BLaER1 (cell line): ENCODE results near the gene CTXN1.
"Not testable (repeated sequence)": the region's sequence is repeated elsewhere in the genome, so short reads cannot be mapped to it uniquely, and the experiment has no call there.

Experiments
- H3K27ac ChIP-seq: shearing (Covaris generic); formaldehyde crosslinking; 2 replicates; pipeline ENCODE4 v1.8.1; 2022
- H3K27me3 ChIP-seq: shearing (Covaris generic); formaldehyde crosslinking; 2 replicates; pipeline ENCODE4 v1.8.1; 2022
- H3K36me3 ChIP-seq: shearing (Covaris generic); formaldehyde crosslinking; 2 replicates; pipeline ENCODE4 v1.8.1; 2022
- H3K4me1 ChIP-seq: shearing (Covaris generic); formaldehyde crosslinking; 2 replicates; pipeline ENCODE4 v1.8.1; 2022
- H3K4me2 ChIP-seq: shearing (Covaris generic); formaldehyde crosslinking; 2 replicates; pipeline ENCODE4 v1.8.1; 2022
- H3K4me3 ChIP-seq: shearing (Covaris generic); formaldehyde crosslinking; 2 replicates; pipeline ENCODE4 v1.8.1; 2022
- H3K9ac ChIP-seq: shearing (Covaris generic); formaldehyde crosslinking; 2 replicates; pipeline ENCODE4 v1.8.1; 2022
- H3K9me3 ChIP-seq: shearing (Covaris generic); formaldehyde crosslinking; 2 replicates; pipeline ENCODE4 v1.8.1; 2022
- H4K20me1 ChIP-seq: shearing (Covaris generic); formaldehyde crosslinking; 2 replicates; pipeline ENCODE4 v1.8.1; 2022
- Cebpa-rat ChIP-seq: shearing (Covaris generic); IDR thresholded peaks from 2 replicates; pipeline ENCODE4 v1.8.1; 2022

The CTXN1 gene

DNA sequence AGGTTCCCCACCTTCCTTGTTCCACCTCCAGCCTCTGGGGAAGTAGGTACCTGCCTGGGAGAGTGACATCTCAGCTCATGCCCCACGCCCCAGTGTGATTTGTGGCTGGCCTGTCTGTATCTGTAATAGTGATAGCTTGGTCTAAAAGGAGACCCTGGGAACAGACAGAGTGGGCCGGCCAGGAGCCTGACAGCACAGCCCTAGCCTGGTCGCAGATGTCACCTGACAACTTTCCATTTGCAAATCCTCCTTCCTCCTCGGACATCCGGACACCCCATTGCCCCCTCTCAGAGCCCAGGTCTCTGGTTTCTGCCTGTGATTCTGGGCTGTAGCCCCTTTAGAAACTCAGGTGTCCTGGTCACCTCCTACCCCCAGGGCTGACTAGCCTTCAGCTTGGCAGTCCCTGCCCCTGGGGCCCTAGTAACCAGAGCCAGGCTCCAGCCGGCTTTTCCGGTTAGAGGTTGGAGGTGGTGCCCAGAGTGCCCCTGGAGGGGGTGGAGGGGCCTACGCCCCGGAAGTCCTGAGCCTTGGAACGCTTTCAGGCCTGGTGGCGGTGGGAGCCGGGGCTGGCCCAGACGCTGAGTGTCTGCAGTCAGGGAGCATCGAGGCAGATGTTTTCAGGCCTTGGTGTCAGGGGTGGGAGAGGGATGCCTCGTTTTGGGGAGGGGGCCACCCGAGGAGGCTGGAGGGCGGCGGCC lies 31.2 kb downstream of the CTXN1 start:
- no peak for TF ChIP-seq Cebpa-rat
- no peak overlapping the region for H3K4me3 ChIP-seq

DNA sequence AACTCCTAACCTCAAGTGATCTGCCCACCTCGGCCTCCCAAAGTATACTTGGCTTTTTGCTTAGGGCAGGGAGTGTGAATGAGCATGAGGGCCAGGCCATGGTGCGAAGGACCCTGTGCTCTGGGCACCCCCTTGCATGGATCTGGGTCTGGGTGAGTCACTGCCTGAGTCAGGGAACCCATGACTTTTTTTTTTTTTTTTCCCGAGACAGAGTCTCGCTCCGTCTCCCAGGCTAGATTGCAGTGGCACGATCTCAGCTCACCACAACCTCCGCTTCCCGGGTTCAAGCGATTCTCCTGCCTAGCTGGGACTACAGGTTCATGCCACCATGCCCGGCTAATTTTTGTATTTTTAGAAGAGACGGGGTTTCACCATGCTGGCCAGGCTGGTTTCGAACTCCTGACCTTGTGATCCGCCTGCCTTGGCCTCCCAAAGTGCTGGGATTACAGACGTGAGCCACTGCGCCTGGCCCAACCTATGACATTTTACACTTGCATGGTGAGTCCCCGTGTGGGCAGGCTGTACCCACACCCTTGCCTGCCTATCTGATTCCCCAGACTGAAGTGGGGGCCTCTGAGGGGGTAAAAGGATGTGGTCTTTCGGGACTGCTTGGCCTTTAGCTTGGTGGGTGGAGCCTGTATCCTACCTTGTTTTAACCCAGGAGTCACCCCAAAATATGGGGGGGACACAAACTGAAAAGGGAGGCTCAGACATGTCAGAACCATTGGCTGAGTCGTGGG lies 32.4 kb downstream of the CTXN1 start:
- not testable (repeated sequence) for H3K9ac ChIP-seq, H3K9me3 ChIP-seq, H3K4me2 ChIP-seq, H3K27ac ChIP-seq, H3K36me3 ChIP-seq, H3K27me3 ChIP-seq, H4K20me1 ChIP-seq, H3K4me3 ChIP-seq
- H3K4me1 ChIP-seq: peaks cover 29% of the 10 kb centered on the region

More for the DNA sequence above, 31.2 kb downstream of the CTXN1 start:
- H3K36me3 ChIP-seq: no peaks in the 10 kb centered on the region
- H3K4me1 ChIP-seq: peaks cover 32% of the 10 kb centered on the region
- H3K4me2 ChIP-seq: no peak overlapping the region
- no peaks in the 10 kb centered on the region for H4K20me1 ChIP-seq
- no peak overlapping the region for H3K9ac ChIP-seq
- H3K27me3 ChIP-seq: no peaks in the 10 kb centered on the region
- H3K27ac ChIP-seq: 0 out of 2 replicates have a peak overlapping the region, but pooled peaks have one; percentile 4
- H3K9me3 ChIP-seq: no peaks in the 10 kb centered on the region

DNA sequence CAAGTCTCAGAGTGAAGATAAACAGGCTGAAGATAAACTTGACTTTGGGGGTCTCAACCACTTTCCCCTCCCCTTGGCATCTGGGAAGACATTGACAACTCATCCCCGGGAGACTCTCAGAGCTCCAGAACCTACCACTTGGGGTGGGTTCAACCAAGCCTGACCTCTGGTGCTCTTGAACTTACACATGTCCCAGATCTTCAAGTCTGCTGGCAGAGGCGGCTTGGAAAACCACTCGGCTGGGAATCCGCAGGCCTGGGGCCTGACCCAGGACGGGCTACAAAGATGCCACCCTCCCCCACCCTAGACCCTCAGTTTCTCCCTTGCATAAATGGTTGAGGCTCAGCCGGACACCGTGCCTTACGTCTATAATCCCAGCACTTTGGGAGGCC lies 37.1 kb downstream of the CTXN1 start:
- Histone ChIP-seq H3K27me3 (peaks cover 17% of the 10 kb centered on the region; the same call in 1 of the 2 replicates), H3K9ac (no peak overlapping the region), H3K4me1 (peaks cover 30% of the 10 kb centered on the region), H3K9me3 (no peaks in the 10 kb centered on the region), H3K27ac (no peak overlapping the region), H3K4me2 (no peak overlapping the region), H3K36me3 (no peaks in the 10 kb centered on the region), H3K4me3 (no peak overlapping the region), H4K20me1 (no peaks in the 10 kb centered on the region)
- no peak for TF ChIP-seq Cebpa-rat

DNA sequence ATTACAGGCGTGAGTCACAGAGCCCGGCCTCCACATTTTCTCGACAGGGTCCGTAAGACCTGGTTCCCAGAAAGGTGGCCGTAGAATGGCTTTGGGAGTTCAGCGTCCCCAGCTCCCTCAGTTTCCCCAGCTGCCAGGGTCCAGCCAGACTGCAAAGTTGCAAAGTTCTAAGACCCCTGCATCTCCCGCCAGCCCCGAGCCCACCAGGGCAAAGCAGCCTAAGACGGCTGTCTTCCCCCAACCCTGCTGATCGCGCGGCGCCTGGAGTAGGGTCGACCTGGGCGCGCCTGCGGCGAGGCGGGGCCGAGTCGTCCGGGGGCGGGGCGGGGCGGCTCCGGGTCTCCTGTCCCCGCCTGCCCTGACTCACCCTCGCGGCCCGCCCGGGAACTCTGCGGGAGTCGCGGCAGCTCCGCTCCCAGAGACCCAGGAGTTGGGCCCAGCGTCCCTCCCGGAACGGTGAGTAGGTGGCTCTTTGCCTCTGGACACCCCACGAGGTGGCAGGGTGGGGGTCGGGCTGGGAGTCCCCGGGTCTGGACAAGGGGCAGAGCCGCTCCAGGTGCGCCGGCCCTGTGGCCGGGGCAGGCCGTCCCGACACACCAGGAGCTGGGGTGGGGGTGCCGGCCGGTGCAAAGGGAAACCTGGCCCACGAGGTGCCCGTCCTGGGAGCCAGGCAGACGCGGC lies 37.6 kb downstream of the CTXN1 start, which contains the start of gene LRRC8E:
LRRC8E (plus strand) TSS at position 366 of the 681 bp plus-strand sequence. CDS start 7,094 bp downstream, outside the sequence.
- Histone ChIP-seq H3K9ac (no peak within 1 kb of the TSS), H3K4me2 (no peak within 1 kb of the TSS), H3K9me3 (no peaks in the 10 kb centered on the region), H3K27ac (no peak within 1 kb of the TSS), H3K27me3 (peaks cover 17% of the 10 kb centered on the region; the same call in 1 of the 2 replicates), H3K4me1 (peaks cover 35% of the 10 kb centered on the region), H3K4me3 (no peak within 1 kb of the TSS), H3K36me3 (no peaks in the 10 kb centered on the region), H4K20me1 (no peaks in the 10 kb centered on the region)
- TF ChIP-seq Cebpa-rat: no peak

DNA sequence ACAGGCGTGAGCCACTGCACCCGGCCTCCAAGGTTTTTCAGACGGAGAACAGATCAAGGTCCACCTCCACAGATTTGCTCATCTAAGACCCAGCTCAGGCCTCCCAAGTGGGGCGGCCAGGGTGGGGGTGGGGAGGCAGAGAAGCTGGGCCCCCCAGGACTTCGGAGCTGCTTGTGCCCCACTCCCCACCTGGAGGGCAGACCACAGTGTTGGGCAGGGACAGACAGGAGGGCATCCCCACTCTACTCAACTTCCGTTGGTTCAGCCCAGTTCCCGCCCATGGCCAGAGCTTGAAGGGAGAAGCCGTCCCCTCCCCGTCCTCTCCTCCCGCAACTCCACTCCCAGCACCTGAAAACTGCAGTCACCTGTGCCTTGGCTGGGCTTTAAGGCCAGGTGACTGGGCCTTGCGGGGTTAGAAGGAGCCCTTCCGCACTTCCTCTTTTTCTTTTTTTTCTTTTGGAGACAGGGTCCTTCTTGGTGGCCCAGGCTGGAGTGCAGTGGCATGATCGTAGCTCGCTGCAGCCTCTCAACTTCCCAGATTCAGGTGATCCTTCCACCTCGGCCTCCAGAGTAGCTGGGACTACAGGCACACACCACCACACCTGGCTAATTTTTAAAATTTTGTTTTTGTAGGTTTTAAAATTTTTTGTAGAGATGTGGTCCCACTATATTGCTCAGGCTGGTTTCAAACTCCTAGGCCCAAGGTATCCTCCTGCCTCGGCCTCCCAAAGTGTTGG lies 38.4 kb downstream of the CTXN1 start:
- H3K4me3 ChIP-seq: no peak overlapping the region
- H3K9ac ChIP-seq: no peak overlapping the region
- H4K20me1 ChIP-seq: no peaks in the 10 kb centered on the region
- H3K27me3 ChIP-seq: peaks cover 17% of the 10 kb centered on the region; the same call in 1 of the 2 replicates
- H3K4me2 ChIP-seq: no peak overlapping the region
- peaks cover 31% of the 10 kb centered on the region for H3K4me1 ChIP-seq
- H3K36me3 ChIP-seq: no peaks in the 10 kb centered on the region
- no peak overlapping the region for H3K27ac ChIP-seq
- no peak for TF ChIP-seq Cebpa-rat
- H3K9me3 ChIP-seq: no peaks in the 10 kb centered on the region

DNA sequence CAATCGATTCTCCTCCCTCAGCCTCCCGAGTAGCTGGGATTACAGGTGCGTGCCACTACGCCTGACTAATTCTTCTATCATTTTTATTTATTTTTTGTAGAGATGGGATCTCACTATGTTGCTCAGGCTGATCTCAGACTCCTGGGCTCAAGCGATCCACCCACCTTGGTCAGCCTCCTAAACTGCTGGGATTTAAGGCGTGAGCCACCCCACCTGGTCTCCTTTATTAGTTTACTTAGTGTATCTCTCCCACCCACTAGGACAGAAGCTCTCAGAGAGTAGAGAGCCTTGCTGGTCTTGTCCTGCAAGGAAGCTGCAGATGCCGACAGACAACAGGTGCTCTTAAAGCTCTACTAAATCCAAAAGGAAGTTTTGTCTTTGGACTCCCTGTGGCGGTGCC lies 40.1 kb downstream of the CTXN1 start:
- H3K4me2 ChIP-seq: no peak overlapping the region
- no peak overlapping the region for H3K27ac ChIP-seq
- peaks cover 13% of the 10 kb centered on the region for H3K4me1 ChIP-seq
- no peaks in the 10 kb centered on the region for H4K20me1 ChIP-seq
- H3K27me3 ChIP-seq: peaks cover 17% of the 10 kb centered on the region; the same call in 1 of the 2 replicates
- H3K9me3 ChIP-seq: no peaks in the 10 kb centered on the region
- H3K4me3 ChIP-seq: no peak overlapping the region
- no peak overlapping the region for H3K9ac ChIP-seq
- TF ChIP-seq Cebpa-rat: no peak
- no peaks in the 10 kb centered on the region for H3K36me3 ChIP-seq

DNA sequence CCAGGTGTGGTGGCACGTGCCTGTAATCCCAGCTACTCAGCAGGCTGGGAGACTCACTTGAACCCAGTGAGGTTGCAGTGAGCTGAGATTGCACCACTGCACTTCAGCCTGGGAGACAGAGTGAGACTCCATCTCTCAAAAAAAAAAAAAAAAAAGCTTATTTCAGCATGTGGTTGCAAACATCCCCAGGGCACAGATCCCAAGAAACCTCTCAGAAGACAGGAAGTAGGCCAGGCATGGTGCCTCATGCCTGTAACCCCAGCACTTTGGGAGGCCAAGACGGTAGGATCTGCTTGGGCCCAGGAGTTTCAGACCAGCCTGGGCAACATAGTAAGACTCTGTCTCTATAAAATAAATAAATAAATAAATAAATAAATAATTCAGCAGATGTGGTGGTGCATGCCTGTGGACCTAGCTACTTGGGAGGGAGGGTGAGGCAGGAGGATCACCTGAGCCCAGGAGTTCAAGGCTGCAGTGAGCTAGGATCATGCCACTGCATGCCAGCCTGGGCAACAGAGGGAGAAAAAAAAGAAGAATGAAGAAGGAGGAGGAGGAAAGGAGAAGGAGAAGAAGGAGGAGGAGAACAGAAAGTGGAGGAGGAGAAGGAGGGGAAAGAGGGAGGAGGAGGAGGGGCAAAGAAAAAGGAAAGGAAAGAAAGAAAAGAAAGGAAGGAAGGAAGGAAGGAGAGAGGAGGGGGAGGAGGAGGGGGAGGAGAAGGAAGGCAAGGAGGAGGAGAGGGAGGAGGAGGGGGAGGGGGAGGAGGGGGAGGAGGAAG lies 42.0 kb downstream of the CTXN1 start:
- H3K9me3 ChIP-seq: no peaks in the 10 kb centered on the region
- peaks cover 14% of the 10 kb centered on the region; the same call in 1 of the 2 replicates for H3K27me3 ChIP-seq
- peak overlapping the region; percentile 30 for H3K4me2 ChIP-seq
- no peak overlapping the region for H3K9ac ChIP-seq
- TF ChIP-seq Cebpa-rat: no peak
- H3K4me1 ChIP-seq: peaks cover 23% of the 10 kb centered on the region
- no peaks in the 10 kb centered on the region for H3K36me3 ChIP-seq
- H4K20me1 ChIP-seq: no peaks in the 10 kb centered on the region
- H3K4me3 ChIP-seq: no peak overlapping the region
- no peak overlapping the region for H3K27ac ChIP-seq

DNA sequence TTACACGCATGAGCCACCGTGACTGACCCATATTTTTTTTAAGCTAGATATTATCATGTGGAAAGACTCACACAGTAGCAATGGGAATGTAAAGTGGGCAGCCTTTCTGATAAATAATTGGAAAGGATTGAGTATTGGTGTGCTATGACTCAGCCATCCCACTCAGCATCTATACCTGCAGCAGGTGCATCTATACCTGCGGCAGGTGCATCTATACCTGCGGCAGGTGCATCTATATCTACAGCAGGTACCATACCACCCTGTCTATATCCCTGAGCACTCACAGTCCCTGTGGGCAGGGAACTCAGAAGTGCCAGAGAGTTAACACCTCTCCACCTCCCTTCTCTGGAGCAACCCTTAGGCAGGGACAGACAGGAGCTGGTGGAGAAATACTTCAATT lies 42.8 kb downstream of the CTXN1 start:
- H3K9ac ChIP-seq: no peak overlapping the region
- no peak overlapping the region for H3K27ac ChIP-seq
- H3K4me2 ChIP-seq: no peak overlapping the region
- H3K9me3 ChIP-seq: no peaks in the 10 kb centered on the region
- peaks cover 28% of the 10 kb centered on the region for H3K4me1 ChIP-seq
- no peak overlapping the region for H3K4me3 ChIP-seq
- no peaks in the 10 kb centered on the region for H4K20me1 ChIP-seq
- H3K36me3 ChIP-seq: no peaks in the 10 kb centered on the region
- TF ChIP-seq Cebpa-rat: no peak
- peaks cover 6% of the 10 kb centered on the region; the same call in 1 of the 2 replicates for H3K27me3 ChIP-seq

DNA sequence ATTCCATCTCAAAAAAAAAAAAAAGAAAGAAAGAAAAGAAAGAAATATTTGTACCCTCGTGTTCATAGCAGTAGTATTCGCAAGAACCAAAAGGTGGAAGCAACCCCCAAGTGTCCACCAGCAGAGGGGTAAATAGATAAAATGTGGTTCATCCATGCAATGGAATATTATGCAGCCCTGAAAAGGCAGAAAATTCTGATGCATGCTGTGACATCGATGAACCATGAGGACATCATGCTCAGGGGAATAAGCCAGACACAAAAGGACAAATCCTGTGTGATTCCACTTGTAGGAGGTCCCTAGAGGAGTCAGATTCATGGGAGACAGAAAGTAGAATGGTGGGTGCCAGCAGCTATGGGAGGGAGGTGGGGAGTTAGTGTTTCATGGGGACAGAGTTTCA lies 44.0 kb downstream of the CTXN1 start:
- peaks cover 28% of the 10 kb centered on the region for H3K4me1 ChIP-seq
- H3K27ac ChIP-seq: no peak overlapping the region
- TF ChIP-seq Cebpa-rat: no peak
- H4K20me1 ChIP-seq: no peaks in the 10 kb centered on the region
- no peak overlapping the region for H3K4me2 ChIP-seq
- H3K27me3 ChIP-seq: no peaks in the 10 kb centered on the region
- no peaks in the 10 kb centered on the region for H3K36me3 ChIP-seq
- no peak overlapping the region for H3K9ac ChIP-seq
- no peaks in the 10 kb centered on the region for H3K9me3 ChIP-seq
- no peak overlapping the region for H3K4me3 ChIP-seq
